CD4-positive, alpha-beta T cell treated with Interleukin-2 at 100 ng/mL for 4 hours (primary cell): ENCODE data around the gene PKP1.

ENCODE experiments used
- DNase-seq: peaks from one replicate; pipeline ENCODE4 v3.0.0-alpha.2; 2020; ENCODE audit warnings: low spot score

Gene PKP1

GRCh38 chr1:201282216-201282615 lies 1.1 kb upstream of the PKP1 start:
- no peak for DNase-seq

- DNase-seq = no peak
Measured at GRCh38 chr1:201283836-201284553, 689 bp downstream of the PKP1 start.

DNA sequence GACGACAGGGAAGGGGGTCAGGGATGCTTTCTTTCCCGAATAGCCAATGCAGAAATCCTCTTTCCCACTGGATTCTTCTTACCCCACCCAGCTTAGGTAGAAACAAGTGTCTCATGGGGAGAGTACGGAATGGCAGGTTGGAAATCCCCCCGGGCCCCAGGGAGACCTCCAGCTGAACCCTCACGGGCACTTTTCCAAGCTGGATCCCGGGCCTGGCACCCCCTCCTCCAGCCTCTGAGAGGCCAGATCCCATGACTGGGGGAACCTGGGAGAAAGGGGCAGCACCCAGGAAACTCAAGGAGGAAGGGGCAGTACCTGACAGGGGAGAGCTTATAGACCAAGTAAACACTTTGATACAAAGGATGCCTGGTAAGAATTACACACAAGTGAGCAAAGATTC lies 1.3 kb downstream of the PKP1 start:
- DNase-seq = no peak

GRCh38 chr1:201285846-201286245 lies 2.5 kb downstream of the PKP1 start:
- DNase-seq = no peak

- no peak for DNase-seq
Measured at GRCh38 chr1:201286445-201286844, 3.1 kb downstream of the PKP1 start.

- DNase-seq = no peak
Measured at GRCh38 chr1:201288007-201288406, 4.7 kb downstream of the PKP1 start.

- no peak for DNase-seq
Measured at GRCh38 chr1:201288765-201289164, 5.5 kb downstream of the PKP1 start.

- no peak for DNase-seq
Measured at GRCh38 chr1:201290551-201290950, 7.2 kb downstream of the PKP1 start.

- DNase-seq = no peak
Measured at GRCh38 chr1:201291916-201292315, 8.6 kb downstream of the PKP1 start.

GRCh38 chr1:201294876-201295275 lies 11.6 kb downstream of the PKP1 start:
- DNase-seq = no peak

- DNase-seq = no peak
Measured at GRCh38 chr1:201295346-201295745, 12.0 kb downstream of the PKP1 start.

GRCh38 chr1:201295861-201296260 lies 12.6 kb downstream of the PKP1 start:
- DNase-seq = no peak

DNA sequence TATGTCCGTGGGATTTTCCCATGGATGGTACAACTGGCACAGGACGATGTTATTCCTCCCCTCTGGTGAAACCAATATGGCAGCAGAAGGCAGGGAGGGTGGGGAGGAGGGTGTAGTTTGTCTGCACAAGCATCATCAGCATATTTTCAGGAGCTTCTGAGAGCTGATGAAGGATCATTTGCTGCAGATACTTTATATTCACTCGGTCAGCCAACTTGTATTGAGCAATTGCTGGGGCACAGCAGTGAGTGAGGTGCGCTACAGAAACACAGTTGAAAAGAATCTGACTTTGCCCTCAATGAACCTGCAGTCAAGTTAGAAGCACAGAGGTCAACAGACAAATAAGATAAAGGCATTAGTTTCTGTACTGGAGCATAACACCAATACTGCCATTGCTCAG lies 13.0 kb downstream of the PKP1 start:
- no peak for DNase-seq

GRCh38 chr1:201298396-201299381 lies 15.4 kb downstream of the PKP1 start:
- no peak for DNase-seq

GRCh38 chr1:201299968-201300367 lies 16.7 kb downstream of the PKP1 start:
- DNase-seq = no peak

DNA sequence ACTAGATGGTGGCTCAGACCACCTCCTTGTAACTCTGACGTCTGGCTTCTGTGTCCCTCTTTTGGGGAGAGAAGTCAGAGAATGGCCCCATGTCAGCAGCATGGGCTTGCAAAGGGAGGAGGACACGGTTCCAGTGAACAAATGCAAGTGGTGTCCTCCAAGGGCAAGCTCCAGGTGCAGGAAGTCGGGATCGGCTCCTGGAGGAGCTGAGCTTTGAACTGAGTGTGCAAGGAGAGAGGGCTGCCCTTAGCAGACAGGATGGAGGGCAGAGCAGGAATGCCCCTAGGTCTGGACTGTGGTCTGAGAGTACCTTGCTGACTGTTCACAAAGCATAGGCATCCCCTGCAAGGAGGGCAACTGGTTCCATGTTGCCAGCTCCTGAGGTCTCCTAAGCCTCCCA lies 17.3 kb downstream of the PKP1 start:
- no peak for DNase-seq

GRCh38 chr1:201302163-201303152 lies 19.2 kb downstream of the PKP1 start:
- no peak for DNase-seq

DNA sequence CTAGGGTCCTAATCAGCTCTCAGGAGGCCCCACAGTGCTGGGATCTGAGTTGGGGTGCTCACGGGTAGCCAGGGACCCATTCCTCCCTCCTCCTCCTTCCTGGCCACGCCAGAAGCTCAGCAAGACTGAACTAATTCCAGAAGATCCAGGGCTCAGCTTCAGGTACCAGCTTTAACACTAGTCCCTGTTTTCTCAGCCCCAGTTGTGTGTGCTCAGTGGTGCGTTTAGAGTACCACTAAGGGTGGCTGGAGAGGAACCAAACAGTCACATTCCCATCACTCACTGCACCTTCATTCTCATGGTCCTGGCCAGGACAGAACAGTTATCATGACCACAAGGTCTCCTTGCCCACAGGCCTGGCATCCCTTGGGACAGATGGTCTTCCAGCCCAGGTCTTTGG lies 20.8 kb downstream of the PKP1 start:
- no peak for DNase-seq

DNA sequence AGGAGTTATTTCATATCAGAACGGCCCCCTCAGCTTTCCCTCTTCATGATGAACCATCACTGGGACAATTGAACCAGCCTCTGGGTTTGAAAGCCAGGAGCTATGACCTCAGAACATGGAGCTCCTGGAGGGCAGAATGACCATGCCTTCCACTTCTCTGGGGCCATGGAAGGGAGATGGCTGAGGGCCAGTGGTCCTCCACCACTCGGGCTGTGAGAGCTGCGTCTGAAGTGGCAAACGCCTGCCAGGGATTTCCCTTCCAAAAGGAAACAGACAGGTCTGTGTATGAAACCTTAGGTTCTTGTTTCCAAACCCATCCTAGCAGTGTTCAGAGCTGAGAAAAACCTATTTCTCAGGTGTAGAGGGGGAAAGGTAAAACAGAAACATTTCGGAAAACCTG lies 22.5 kb downstream of the PKP1 start:
- DNase-seq = no peak

GRCh38 chr1:201307231-201307630 lies 23.9 kb downstream of the PKP1 start:
- no peak for DNase-seq

DNA sequence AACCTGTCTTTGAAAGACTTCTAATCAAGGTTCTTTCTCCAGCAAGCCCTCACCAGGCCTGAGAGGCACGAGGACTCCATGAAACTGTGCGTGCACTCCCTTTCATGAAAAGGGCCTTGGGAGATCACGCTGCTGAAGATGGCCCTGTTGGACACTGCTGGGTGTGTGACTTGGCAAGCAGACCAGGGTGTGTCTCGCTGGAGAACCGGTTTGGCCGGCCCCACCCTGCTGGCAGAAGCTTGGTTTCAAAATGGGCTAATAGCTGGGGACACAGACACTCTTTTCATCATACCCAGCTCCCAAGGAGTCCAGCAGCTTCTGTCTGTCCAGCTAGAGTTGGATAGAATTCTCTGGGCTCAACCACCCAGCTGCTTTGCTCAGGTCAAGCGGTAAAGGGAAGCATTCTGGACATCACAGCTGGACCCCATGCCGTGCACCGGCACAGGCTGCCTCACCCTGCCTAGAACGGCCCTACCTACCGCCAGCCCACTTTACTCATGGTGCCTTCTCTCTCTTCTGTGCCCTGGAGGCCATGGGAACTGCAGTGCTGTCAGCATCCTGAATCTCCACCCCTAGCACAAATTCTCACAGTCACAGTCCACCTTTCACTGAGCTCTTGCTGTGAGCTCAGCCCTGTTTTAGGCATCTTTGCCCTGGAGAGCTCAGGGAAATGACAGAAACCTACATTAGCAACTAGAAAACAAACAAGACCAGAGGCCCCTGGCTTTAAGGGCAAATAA lies 24.6 kb downstream of the PKP1 start:
- no peak for DNase-seq
